ENCODE results near the gene ZNF652.

GRCh38 chr17:49359990-49360795 lies 1.9 kb downstream of the ZNF652 start:
- TF ChIP-seq CTCF (IDR thresholded peaks at IDR 0.05), result no peak
- TF ChIP-seq POLR2A (IDR thresholded peaks at IDR 0.05), result no peak
